ENCODE results near the gene MTF1.

MTF1 gene

DNA sequence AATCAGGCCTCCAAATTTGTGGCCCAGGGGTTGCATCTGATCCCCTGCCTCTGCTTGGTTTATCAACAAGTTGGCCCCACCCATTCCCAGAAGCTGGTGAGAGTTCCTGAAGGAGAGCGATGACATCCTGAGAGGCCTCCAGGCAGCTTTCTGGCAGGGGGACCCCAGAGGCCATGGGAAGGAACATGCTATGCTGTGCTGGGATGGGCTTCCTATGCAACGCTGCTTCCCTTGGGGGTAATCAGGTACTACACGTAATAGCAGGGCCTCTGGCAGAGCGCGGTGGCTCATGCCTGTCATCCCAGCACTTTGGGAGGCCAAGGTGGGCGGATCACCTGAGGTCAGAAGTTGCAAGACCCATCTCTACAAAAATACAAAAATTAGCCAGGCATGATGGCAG lies 8.4 kb upstream of the MTF1 start:
- DNase-seq (ENCODE audit: low read depth): no peak

- no peak for DNase-seq (ENCODE audit: low read depth)
These were observed 7.1 kb upstream of the MTF1 start for GRCh38 chr1:37866491-37866890.

- no peak for DNase-seq (ENCODE audit: low read depth)
These were observed 6.1 kb upstream of the MTF1 start for GRCh38 chr1:37865348-37866120.

DNA sequence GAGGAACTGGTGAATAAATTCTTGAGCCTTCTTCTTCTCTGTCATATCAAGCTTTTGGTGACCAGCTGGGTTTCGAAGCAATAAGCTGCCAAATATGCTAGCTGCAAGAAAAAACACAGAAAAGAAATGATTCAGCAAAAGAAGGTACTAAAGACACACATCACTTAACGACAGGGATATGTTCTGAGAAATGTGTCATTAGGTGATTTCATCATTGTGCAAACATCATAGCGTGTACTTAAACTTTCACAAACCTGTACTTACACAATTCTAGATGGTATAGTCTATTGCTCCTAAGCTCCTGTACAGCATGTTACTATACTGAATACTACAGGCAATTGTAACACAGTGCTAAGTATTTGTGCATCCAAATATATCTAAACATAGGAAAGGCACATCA lies 2.9 kb upstream of the MTF1 start:
- DNase-seq (ENCODE audit: low read depth): no peak

DNA sequence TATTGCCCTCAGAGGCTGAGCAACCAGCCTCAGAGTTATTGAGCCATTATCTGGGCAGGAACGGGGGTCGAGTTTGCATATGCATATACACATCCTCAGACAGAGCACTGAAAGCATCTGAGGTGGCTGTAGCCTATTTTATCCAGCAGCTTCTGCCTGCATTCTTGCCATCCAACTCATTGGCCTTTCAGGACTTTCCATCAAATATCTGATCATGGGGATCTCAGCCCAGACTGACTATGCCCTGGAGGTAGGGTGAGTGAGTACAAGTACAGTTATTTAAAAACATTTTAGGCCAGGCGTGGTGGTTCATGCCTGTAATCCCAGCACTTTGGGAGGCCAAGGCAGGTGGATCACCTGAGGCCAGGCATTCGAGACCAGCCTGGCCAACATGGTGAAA lies 1.8 kb upstream of the MTF1 start:
- no peak for DNase-seq (ENCODE audit: low read depth)

DNA sequence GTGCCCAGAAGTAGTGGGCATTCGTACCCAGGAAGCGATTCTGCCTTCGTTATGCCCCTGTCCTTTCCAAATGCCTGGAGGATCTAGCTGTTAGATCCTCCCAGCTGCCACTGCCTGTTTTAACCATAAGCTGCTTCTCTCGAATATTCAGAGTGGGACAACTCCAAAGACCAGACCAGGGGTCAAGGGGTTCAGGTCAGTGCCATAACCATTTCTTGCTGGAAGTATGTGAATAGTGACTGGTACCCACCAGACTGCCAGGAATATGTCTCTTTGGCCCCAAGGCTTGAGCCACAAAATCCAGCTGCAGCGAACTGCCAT lies 914 bp upstream of the MTF1 start:
- no peak for DNase-seq (ENCODE audit: low read depth)

- DNase-seq (ENCODE audit: low read depth): peak; percentile 1
These were observed 373 bp downstream of the MTF1 start for GRCh38 chr1:37858931-37859506.

DNA sequence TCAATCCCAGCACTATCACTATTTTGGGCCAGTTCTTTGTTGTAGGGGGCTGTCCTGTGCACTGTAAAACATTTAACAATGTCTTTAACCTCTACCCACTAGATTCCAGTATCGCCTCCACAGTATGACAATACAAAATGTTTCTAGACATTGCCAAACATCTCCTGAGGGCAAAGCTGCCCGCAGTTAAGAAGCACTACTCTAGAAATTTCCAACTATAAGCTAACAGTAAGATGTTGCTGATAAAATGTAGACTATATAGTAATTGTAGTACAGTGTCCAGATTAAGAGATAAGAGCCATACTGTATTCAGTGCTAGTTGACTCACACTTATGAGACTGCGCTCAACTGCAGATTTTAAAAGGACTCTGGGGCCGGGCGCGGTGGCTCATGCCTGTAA lies 5.0 kb downstream of the MTF1 start:
- DNase-seq (ENCODE audit: low read depth): no peak

- DNase-seq (ENCODE audit: low read depth): no peak
These were observed 6.2 kb downstream of the MTF1 start for GRCh38 chr1:37853157-37853556.

GRCh38 chr1:37851782-37852210 lies 7.6 kb downstream of the MTF1 start:
- no peak for DNase-seq (ENCODE audit: low read depth)

DNA sequence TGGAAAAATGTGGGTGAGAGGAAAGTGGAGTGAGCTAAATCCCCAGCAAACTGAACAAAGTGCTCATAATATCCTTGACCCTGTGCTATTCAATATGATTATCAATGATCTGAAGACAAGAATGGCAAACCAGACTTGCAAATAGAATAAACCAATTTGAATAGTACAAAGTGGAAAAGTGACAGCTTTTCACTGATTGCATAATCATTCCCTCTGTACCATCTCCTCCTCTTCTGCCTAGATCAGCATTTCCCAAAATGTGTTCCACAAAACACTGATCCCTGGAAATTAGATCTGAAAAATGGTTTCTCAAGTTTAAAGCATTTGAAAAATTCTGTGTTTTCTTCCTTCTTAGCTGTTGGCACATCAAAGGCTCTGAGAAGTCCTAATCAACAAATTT lies 8.1 kb downstream of the MTF1 start:
- DNase-seq (ENCODE audit: low read depth): no peak

DNA sequence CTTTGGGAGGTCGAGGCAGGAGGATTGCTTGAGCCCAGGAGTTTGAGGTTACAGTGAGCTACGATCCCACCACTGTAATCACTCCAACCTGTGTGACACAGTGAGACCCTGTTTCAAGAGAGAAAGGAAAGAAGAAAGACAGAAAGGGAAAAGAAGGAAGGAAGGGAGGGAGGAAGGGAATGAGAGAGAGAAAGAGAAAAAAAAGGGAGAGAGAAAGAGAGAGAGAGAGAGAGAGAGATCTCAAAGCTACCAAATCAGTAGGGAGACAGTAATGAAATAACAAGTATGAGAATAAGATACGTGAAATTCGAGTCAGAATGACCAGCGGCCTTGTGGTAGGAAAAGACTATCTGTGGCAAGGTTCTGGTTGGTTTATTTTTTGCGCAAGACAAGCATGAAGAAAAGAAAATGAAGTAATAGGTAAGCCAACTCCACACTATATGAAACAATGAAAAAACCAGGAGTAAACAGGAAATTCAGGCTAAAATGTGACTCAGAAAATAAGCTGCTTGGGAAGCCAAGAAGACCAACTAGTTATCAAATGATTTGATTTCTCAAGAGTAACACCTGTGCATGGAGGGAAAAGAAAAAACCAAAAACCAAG lies 8.9 kb downstream of the MTF1 start:
- no peak for DNase-seq (ENCODE audit: low read depth)

GRCh38 chr1:37849480-37849879 lies 9.9 kb downstream of the MTF1 start:
- no peak for DNase-seq (ENCODE audit: low read depth)

DNA sequence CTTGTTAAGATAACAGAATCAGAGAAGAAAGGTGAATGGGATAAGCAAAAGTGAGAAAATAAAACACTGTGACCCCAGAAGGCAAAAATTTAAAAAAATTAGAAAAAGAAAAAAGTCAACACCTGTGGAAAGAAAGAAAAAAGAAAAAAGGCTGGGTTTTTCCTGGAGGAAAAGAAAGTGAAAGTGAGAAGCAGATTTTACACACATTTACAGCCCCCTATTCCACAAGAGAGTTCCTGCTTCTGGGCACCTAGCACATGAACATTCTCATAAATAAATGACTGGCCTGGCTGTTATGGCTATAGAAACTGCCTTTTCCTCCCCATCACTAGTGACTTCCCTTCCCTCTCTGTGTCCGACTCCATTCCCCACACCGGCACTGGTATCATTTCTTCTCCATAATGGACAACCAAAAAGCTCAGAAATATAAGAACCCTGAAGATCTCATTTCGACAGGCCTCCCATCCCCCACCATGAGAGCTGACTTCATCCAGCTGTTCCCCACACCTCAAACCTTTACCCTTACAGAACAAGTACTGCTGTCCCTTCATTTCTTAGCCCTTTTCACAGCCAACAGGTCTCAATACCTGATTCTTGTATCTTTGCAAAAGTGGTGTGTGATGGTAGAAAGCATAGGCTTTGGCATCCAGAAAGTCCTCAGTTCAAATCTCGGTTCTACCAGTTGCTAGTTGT lies 12.6 kb downstream of the MTF1 start:
- DNase-seq (ENCODE audit: low read depth): no peak

DNA sequence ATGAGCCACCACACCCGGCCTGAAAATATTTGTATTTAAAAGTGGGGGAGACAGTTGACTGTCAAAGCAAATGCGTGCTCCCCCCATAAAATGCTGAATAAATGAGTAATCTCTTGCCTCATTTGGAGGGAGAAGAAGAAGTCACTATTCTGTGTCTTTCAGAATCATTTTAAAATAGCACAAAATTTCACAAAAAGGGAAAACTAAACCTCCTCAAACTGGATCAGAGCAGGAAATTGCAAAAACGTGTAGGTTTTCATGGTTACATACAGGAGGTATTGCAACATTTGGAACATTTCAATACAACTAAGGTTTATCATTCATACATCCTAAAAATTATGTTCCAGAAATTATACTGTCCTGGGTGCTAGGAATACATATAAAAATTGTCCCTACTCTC lies 13.6 kb downstream of the MTF1 start:
- DNase-seq (ENCODE audit: low read depth): no peak

DNA sequence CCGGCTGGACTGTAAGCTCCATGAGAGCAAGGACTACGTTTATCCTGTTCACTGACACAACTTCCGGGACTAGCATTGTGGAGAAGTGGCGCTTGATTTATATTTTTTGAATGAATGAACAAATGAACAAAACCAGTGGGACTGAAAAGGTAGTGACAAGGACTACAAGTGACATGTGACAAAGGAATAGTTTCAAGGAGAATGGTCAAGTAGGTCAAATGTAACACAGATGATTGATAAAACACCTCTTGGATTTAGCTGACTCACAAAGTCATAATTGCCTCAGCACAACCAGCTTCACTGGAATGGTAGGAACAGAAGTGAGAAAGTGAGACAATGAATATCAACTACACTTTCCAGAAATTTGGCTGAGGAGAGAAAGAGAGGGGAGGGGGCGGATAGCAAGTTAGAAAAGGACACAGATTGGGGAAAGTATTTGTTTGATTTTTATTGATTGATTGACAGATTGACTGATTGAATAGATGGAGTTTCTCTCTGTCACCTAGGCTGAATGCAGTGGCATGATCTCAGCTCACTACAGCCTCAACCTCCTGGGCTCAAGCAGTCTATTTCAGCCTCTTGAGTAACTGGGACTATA lies 14.2 kb downstream of the MTF1 start:
- DNase-seq (ENCODE audit: low read depth): no peak

DNA sequence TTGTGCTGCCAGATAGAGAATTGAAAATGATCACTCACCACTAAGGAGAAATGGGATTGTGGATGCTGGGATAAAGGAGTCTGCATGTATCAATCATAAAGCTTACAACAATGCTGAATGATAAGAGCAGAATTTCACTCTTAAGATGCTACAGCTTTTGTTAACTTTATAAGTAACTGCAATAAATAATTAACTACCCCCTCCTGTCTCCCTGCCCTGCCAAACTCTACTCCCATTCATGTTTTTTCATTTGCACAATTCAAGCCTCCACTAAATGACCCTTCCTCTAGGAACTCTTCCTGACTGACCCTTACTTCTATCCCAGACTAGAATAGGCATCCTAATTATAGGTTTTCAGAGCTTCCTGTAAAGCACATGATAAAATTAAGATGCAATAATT lies 14.9 kb downstream of the MTF1 start:
- no peak for DNase-seq (ENCODE audit: low read depth)

DNA sequence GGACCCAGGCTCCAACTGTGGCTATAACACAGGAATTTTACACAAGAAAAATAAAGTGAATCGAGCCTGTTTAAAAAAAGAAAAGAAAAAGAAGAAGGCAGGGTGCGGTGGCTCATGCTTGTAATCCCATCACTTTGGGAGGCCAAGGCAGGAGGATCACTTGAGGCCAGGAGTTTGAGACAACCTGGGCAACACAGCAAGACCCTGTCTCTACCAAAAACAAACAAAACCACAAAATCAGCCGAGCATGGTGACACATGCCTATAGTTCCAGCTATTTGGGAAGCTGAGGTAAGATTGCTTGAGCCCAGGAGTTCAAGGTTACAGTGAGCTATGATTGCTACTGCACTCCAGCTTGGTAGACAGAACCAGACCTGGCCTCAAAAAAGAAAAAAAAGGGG lies 17.7 kb downstream of the MTF1 start:
- DNase-seq (ENCODE audit: low read depth): no peak

DNA sequence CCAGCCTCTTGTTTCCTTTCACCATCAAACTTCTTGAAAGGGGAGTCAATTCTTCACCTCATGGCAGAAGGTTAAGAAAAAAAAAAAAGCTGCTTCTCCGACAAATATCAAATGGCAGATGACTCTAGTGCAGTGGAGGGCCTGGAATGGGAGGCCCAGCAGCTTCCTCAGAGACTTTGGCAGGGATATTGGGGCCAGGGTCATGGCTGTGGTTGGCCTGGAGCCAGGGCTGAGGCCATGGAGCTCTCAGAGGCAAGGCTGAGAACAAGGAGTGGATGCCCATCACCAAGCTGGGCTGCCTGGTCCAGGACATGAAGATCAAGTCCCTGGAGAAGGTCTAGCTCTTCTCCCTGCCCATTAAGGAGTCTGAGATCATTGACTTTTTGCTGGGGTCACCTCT lies 18.7 kb downstream of the MTF1 start:
- DNase-seq (ENCODE audit: low read depth): no peak

DNA sequence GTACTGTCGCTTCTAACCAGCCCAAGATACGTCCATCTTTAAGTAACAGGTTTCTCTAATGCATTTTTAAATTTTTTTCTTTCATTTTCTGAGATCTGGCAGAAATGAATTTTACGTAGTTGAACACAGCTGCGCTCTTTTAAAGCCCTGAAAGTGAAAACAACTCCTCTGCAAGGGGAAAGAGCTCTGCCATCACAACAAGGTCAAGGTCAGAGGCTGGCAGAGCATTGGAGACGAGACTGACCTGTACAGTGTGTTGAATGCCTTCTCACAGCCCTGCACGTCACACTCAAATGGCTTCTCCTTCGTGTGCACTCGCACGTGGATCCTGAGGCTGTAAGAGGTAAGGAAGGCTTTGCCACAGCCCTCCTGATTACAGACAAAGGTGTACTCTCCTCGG lies 19.7 kb downstream of the MTF1 start:
- no peak for DNase-seq (ENCODE audit: low read depth)

DNA sequence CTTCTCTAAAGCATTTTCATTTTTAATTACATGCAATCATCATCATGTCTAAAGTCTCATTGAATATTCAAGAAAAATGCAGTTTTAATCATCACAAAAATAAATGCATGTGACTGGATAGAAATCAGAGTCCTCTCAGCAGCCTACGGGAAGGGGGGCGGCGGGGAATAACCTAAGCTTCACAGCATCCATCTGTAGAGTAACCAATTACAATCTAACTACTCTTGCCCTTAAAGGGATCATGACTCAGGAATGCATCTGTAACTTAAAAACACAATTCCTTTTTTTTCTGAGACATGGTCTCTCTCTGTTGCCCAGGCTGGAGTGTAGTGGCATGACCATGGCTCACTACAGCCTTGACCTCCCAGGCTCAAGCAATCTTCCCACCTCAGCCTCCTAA lies 22.6 kb downstream of the MTF1 start:
- DNase-seq (ENCODE audit: low read depth): no peak

- no peak for DNase-seq (ENCODE audit: low read depth)
These were observed 27.6 kb downstream of the MTF1 start for GRCh38 chr1:37831809-37832208.

GRCh38 chr1:37831109-37831508 lies 28.3 kb downstream of the MTF1 start:
- no peak for DNase-seq (ENCODE audit: low read depth)
